Psoas muscle (tissue), 8 donors: ENCODE data around the gene LTBP4. TPM values are rescaled to one million over a fixed set of nuclear protein-coding genes. Genes with fewer than 3 reads are reported as not detected.
"Not testable (repeated sequence)": the region's sequence is repeated elsewhere in the genome, so short reads cannot be mapped to it uniquely, and the experiment has no call there.

ENCODE experiments used
- ATAC-seq, 4 donors: fragments of 200-7000 bp; cut with Tn5 transposase; one replicate each; pipeline ENCODE4 v1.9.1; 2020; ENCODE audit warnings: moderate library complexity in 3 of 4, mild to moderate bottlenecking in 2 of 4
- DNase-seq, 2 donors: peaks; one replicate each; pipeline ENCODE4 v3.0.0-alpha.2; 2020
- H3K27ac ChIP-seq: fragments of 200-600 bp; one replicate; pipeline ENCODE4 v1.8.0; 2022
- H3K27me3 ChIP-seq, 3 donors: fragments of 200-600 bp in 1 of 3; one replicate each; pipeline versions ENCODE4 v1.6.1 to v1.8.0; 2013 to 2022; ENCODE audit warnings: low read length in 2 of 3, mild to moderate bottlenecking in 2 of 3, moderate library complexity in 1 of 3; ENCODE audit not compliant: insufficient read depth in 3 of 3
- H3K36me3 ChIP-seq, 2 donors: fragments of 200-600 bp in 1 of 2; one replicate each; pipeline versions ENCODE4 v1.6.1 to v1.8.0; 2013 to 2022; ENCODE audit warnings: low read depth in 1 of 2, mild to moderate bottlenecking in 1 of 2, moderate library complexity in 1 of 2; ENCODE audit not compliant: insufficient read depth in 1 of 2
- H3K4me1 ChIP-seq: fragments of 200-600 bp; one replicate; pipeline ENCODE4 v1.8.0; 2022
- H3K4me3 ChIP-seq: fragments of 200-600 bp; one replicate; pipeline ENCODE4 v1.8.0; 2022; ENCODE audit warnings: mild to moderate bottlenecking
- H3K9me3 ChIP-seq: fragments of 200-600 bp; one replicate; pipeline ENCODE4 v1.8.0; 2022
- WGBS, 3 donors: extraction: QIAGEN DNeasy Blood & Tissue Kit; methylation state at CpG; one replicate each; pipeline versions ENCODE4 v1.1.6 to v1.1.7; 2013; 5-methylcytosine and 5-hydroxymethylcytosine counted together
- intact Hi-C, 2 donors: fragments of 100-400 bp; cut with DNase I; formaldehyde crosslinking; loops; one replicate each; pipeline versions ENCODE4 v1.11.0 to v1.14.2; 2022
- polyA plus RNA-seq, 3 donors: library from polyadenylated mRNA; stranded (reverse); fragments of 200-250 nt; gene quantifications; one replicate each; pipeline ENCODE4 v1.2.3, GENCODE V29; 2013
- total RNA-seq, 4 donors: library from RNA; stranded (reverse); fragmentation: NEBNext Ultra II Directional in 2 of 4; extraction: Animal tissue kit (Norgen Biotek cat#: 25700) in 2 of 4; gene quantifications; one replicate each; pipeline versions ENCODE4 v1.2.1 to v1.2.4, GENCODE V29; 2021 to 2023
- TF ChIP-seq, protein P1 (sequence below): fragments of 200-600 bp; IDR thresholded peaks from one replicate; pipeline ENCODE4 v1.8.0; 2022; ENCODE audit warnings: antibody characterized with exemption
- donor health status: healthy with polysubstance abuse.
- donor health status: DM: no; HTN: no; CAD: no; lungs with moderate emphysema.
- donor health status: Bipolar disorder and iron deficiency.
- donor health status: healthy.
- donor health status: DM: yes; HTN: yes; CAD: no.
- donor health status: DM: no; HTN: no; CAD: no.
- donor health status: DM: no; HTN: no; CAD: no.
- donor health status: DM: yes; HTN: yes; CAD: no.

LTBP4 gene
- total and polyA plus RNA-seq, 7 donors: 16.0 to 55.8 (median 24.1) TPM

DNA sequence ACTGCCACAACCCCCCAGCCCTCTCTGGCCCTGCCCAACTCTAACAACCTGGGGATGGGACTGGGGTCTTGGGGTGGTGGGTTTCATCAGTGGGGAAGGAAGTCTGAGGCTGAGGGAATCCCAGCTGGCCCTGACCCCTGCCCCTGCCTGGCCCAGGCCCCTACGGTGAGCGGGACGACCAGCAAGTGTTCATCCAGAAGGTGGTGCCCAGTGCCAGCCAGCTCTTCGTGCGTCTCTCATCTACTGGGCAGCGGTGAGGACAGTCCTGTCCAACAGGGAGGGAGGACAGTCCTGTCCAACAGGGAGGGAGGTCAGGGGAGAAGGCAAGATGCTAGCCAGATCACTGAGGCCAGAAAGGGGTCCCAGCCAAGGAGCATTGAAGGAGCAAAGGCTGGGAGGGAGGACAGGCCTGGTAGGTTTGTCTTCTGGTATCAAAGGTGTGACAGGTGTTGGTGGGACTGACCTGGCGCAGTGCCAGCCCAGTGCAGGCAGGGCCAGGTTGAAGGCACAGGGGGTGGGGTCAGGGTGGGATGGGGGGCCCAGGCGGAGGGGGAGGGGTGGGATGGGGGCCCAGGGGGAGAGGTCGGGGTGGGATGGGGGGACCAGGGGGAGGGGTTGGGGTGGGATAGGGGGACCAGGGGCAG lies 12.1 kb upstream of the LTBP4 start:
- no peaks in the 10 kb centered on the region for H3K9me3 ChIP-seq
- TF ChIP-seq, protein P1, sequence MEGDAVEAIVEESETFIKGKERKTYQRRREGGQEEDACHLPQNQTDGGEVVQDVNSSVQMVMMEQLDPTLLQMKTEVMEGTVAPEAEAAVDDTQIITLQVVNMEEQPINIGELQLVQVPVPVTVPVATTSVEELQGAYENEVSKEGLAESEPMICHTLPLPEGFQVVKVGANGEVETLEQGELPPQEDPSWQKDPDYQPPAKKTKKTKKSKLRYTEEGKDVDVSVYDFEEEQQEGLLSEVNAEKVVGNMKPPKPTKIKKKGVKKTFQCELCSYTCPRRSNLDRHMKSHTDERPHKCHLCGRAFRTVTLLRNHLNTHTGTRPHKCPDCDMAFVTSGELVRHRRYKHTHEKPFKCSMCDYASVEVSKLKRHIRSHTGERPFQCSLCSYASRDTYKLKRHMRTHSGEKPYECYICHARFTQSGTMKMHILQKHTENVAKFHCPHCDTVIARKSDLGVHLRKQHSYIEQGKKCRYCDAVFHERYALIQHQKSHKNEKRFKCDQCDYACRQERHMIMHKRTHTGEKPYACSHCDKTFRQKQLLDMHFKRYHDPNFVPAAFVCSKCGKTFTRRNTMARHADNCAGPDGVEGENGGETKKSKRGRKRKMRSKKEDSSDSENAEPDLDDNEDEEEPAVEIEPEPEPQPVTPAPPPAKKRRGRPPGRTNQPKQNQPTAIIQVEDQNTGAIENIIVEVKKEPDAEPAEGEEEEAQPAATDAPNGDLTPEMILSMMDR: no peak
- no peaks in the 10 kb centered on the region for H3K27me3 ChIP-seq
- 63 to 85% (median 70%) methylated on average over 7 to 9 of the region's 9 CpGs for WGBS, 3 donors
- intact Hi-C loops: loop anchor here in 1 of 2 donors (10.0 kb wide), 1 partner anchor 114 kb away; no protein-coding TSS in a partner anchor
- no peak for DNase-seq
- ATAC-seq: no peak
- H3K4me1 ChIP-seq: no peaks in the 10 kb centered on the region
- H3K27ac ChIP-seq: no peak overlapping the region
- H3K4me3 ChIP-seq: no peak overlapping the region
- peaks cover 0 to 12% of the 10 kb centered on the region in 2 donors for H3K36me3 ChIP-seq

DNA sequence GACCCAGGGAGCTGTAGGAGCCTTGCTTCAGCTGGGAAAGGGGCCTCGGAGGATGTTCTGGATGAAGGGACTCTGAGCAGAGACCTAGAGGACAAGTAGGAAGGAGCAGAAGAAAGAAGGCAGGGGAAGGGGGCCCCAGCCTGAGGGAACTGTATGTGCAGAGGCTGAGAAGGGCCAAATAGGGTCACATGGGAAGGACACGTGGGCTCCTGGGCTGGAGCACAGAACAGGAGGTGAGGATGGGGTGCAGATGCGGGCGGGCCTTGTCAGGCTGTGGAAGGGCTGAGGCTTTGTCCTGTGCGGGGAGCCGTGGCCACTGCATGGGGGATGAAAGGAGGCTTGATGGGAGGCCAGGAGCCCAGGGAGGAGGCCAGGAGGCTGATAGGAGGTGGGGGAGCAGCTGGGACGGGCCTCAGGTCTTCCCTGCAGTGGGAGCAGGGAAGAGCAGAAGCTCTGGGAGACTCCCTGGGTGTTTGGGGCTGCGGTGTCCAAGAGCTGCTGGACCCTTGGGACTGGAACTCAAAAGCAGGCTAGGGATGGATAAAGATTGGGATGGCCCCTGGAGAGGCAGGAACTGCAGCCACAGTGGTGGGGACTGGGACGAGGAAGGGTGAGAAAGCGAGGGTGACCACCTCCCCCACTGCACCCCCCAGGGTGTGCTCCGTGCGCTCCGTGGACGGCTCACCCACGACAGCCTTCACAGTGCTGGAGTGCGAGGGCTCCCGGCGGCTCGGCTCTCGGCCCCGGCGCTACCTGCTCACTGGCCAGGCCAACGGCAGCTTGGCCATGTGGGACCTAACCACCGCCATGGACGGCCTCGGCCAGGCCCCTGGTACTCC lies 11.4 kb upstream of the LTBP4 start:
- ATAC-seq (no peak), DNase-seq (no peak)
- H3K36me3 ChIP-seq: peaks cover 0 to 8% of the 10 kb centered on the region in 2 donors
- no peaks in the 10 kb centered on the region for H3K4me1 ChIP-seq
- H3K27me3 ChIP-seq: no peaks in the 10 kb centered on the region
- H3K9me3 ChIP-seq: no peaks in the 10 kb centered on the region
- WGBS, 3 donors: 89 to 90% (median 90%) methylated on average over 24 to 26 of the region's 26 CpGs
- no peak overlapping the region for H3K27ac ChIP-seq
- intact Hi-C loops: loop anchor here in 1 of 2 donors (10.0 kb wide), 2 partner anchors 115 to 285 kb away; no protein-coding TSS in a partner anchor
- H3K4me3 ChIP-seq: no peak overlapping the region
- TF ChIP-seq, protein P1: no peak

DNA sequence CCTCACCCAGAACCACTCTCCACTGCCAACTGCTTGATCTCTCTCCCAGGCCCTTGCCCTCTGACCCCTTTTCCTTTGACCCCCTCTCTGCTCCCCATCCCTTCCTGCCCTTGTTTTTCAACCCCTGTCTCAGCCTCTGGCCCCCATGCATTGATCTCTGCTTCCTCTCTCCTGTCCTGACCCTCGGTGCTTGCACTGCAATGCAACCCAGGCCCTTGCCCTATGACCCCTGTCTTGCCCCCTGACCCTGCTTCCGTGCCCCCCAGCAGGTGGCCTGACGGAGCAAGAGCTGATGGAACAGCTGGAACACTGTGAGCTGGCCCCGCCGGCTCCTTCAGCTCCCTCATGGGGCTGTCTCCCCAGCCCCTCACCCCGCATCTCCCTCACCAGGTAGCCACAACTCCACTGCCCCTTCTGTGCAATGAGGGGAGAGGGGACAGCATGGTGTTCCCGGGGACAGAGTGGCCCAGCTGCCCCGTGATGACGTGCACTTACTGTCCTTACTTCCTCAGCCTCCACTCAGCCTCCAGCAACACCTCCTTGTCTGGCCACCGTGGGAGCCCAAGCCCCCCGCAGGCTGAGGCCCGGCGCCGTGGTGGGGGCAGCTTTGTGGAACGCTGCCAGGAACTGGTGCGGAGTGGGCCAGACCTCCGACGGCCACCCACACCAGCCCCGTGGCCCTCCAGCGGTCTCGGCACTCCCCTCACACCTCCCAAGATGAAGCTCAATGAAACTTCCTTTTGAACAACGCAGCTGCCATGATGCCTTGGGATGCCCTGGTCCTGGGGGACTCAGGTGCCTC lies 10.5 kb upstream of the LTBP4 start:
- TF ChIP-seq, protein P1: no peak
- intact Hi-C loops: loop anchor here in 1 of 2 donors (10.0 kb wide), 1 partner anchor 286 kb away; no protein-coding TSS in a partner anchor

DNA sequence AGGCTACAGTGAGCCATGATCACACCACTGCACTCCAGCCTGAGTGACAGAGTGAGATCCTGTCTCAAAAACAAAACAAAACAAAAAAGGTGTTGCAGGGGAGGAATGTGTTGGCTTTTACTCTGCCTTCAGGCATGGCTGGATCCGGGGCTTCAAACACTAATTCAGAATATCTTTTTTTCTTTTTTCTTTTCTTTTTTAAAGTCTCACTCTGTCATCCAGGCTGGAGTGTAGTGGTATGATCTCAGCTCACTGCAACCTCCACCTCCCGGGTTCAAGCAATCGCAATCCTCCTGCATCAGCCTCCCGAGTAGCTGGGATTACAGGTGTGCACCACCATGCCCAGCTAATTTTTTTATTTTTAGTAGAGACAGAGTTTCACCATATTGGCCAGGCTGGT lies 9.4 kb upstream of the LTBP4 start:
- 86 to 97% (median 93%) methylated on average over 4 of the region's 4 CpGs for WGBS, 3 donors
- intact Hi-C loops: loop anchor here in 1 of 2 donors (10.0 kb wide), 1 partner anchor 287 kb away; no protein-coding TSS in a partner anchor

More for the DNA sequence above, 10.5 kb upstream of the LTBP4 start:
- H3K27me3 ChIP-seq: no peaks in the 10 kb centered on the region
- H3K9me3 ChIP-seq: no peaks in the 10 kb centered on the region
- ATAC-seq: no peak
- no peaks in the 10 kb centered on the region for H3K4me1 ChIP-seq
- H3K27ac ChIP-seq: no peak overlapping the region
- 67 to 76% (median 68%) methylated on average over 22 of the region's 22 CpGs for WGBS, 3 donors
- peaks cover 0 to 6% of the 10 kb centered on the region in 2 donors for H3K36me3 ChIP-seq
- no peak overlapping the region for H3K4me3 ChIP-seq
- no peak for DNase-seq

More for the DNA sequence above, 9.4 kb upstream of the LTBP4 start:
- H3K4me3 ChIP-seq, H3K36me3 ChIP-seq, H3K27me3 ChIP-seq, ATAC-seq, H3K9me3 ChIP-seq, H3K27ac ChIP-seq, H3K4me1 ChIP-seq, DNase-seq: not testable (repeated sequence)
